ENCODE measurements around the gene SLC4A9.

The SLC4A9 gene

DNA sequence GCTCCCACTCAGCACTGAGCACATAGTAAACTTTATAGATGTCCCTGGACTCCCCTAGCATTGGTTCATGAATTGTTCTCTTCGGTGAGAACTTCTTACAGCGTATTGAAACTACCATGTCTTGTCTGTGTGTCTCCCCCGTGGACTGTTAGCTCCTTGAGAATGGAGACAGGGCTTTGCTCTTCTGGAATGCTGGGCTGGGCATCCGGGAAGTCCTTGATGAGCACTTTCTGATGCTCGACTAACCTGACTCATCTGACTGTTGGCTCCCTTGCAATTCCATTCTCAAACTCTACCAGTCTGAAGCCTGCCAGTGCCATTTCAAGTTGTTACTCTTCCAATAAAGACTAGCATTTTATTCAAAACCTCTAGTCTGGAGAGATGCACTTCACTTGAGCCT lies 42.1 kb upstream of the SLC4A9 start:
- DNase-seq, result no peak
- Histone ChIP-seq H3K4me1 (peaks cover 0 to 7% (median 6%) of the 10 kb centered on the region in 4 donors), H3K36me3 (no peaks in the 10 kb centered on the region), H3K4me3 (no peak overlapping the region), H3K9me3 (no peaks in the 10 kb centered on the region), H3K27ac (no peak overlapping the region), H3K27me3 (no peaks in the 10 kb centered on the region)
- TF ChIP-seq, protein P1, sequence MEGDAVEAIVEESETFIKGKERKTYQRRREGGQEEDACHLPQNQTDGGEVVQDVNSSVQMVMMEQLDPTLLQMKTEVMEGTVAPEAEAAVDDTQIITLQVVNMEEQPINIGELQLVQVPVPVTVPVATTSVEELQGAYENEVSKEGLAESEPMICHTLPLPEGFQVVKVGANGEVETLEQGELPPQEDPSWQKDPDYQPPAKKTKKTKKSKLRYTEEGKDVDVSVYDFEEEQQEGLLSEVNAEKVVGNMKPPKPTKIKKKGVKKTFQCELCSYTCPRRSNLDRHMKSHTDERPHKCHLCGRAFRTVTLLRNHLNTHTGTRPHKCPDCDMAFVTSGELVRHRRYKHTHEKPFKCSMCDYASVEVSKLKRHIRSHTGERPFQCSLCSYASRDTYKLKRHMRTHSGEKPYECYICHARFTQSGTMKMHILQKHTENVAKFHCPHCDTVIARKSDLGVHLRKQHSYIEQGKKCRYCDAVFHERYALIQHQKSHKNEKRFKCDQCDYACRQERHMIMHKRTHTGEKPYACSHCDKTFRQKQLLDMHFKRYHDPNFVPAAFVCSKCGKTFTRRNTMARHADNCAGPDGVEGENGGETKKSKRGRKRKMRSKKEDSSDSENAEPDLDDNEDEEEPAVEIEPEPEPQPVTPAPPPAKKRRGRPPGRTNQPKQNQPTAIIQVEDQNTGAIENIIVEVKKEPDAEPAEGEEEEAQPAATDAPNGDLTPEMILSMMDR (IDR thresholded peaks at IDR 0.05), result no peak
- intact Hi-C loops (cut with DNase I; ENCODE audit: low total_unique reads), result no loop called here

- no peaks in the 10 kb centered on the region for H3K36me3 ChIP-seq
- no peak for DNase-seq
- peaks cover 5 to 15% (median 14%) of the 10 kb centered on the region in 4 donors for H3K4me1 ChIP-seq
- no peaks in the 10 kb centered on the region for H3K9me3 ChIP-seq
- TF ChIP-seq, protein P1 (IDR thresholded peaks at IDR 0.05), result no peak
- no peak overlapping the region for H3K4me3 ChIP-seq
- H3K27me3 ChIP-seq, result no peaks in the 10 kb centered on the region
- intact Hi-C loops (cut with DNase I; ENCODE audit: low total_unique reads), result no loop called here
- no peak overlapping the region for H3K27ac ChIP-seq
Observed at GRCh38 chr5:140318792-140319191, 41.2 kb upstream of the SLC4A9 start.

- H3K27me3 ChIP-seq, result no peaks in the 10 kb centered on the region
- no peaks in the 10 kb centered on the region for H3K9me3 ChIP-seq
- H3K4me3 ChIP-seq, result no peak overlapping the region
- TF ChIP-seq, protein P1 (IDR thresholded peaks at IDR 0.05), result no peak
- intact Hi-C loops (cut with DNase I; ENCODE audit: low total_unique reads), result no loop called here
- H3K4me1 ChIP-seq, result peaks cover 5 to 26% (median 19%) of the 10 kb centered on the region in 4 donors
- H3K36me3 ChIP-seq, result no peaks in the 10 kb centered on the region
- H3K27ac ChIP-seq, result no peak overlapping the region
- DNase-seq, result no peak
Observed at GRCh38 chr5:140319833-140320232, 40.2 kb upstream of the SLC4A9 start.

DNA sequence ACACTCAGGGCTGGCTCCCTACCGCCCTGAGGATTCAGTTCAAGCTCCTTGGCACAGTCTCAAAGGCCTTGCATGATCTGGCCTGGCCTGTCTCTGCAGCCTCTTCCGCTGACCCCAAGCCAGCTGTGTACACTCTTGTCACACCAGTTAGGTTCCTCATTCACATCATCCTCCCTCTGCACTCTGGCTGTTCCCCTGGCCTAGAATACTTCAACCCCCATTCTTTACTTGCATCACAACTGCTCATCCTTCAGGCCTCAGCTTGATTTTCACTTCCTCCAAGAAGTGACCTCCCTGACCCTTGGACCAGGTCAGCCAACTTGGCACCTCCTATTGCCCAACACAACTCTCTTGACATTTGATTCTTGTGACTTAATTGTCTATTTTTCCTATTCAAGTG lies 38.2 kb upstream of the SLC4A9 start:
- Histone ChIP-seq H3K9me3 (no peaks in the 10 kb centered on the region), H3K4me1 (peaks cover 5 to 29% (median 19%) of the 10 kb centered on the region in 4 donors), H3K4me3 (no peak overlapping the region), H3K36me3 (no peaks in the 10 kb centered on the region), H3K27ac (no peak overlapping the region), H3K27me3 (no peaks in the 10 kb centered on the region)
- intact Hi-C loops (cut with DNase I; ENCODE audit: low total_unique reads), result no loop called here
- TF ChIP-seq, protein P1 (IDR thresholded peaks at IDR 0.05), result no peak
- peak; percentile 72 to 77 for DNase-seq

DNA sequence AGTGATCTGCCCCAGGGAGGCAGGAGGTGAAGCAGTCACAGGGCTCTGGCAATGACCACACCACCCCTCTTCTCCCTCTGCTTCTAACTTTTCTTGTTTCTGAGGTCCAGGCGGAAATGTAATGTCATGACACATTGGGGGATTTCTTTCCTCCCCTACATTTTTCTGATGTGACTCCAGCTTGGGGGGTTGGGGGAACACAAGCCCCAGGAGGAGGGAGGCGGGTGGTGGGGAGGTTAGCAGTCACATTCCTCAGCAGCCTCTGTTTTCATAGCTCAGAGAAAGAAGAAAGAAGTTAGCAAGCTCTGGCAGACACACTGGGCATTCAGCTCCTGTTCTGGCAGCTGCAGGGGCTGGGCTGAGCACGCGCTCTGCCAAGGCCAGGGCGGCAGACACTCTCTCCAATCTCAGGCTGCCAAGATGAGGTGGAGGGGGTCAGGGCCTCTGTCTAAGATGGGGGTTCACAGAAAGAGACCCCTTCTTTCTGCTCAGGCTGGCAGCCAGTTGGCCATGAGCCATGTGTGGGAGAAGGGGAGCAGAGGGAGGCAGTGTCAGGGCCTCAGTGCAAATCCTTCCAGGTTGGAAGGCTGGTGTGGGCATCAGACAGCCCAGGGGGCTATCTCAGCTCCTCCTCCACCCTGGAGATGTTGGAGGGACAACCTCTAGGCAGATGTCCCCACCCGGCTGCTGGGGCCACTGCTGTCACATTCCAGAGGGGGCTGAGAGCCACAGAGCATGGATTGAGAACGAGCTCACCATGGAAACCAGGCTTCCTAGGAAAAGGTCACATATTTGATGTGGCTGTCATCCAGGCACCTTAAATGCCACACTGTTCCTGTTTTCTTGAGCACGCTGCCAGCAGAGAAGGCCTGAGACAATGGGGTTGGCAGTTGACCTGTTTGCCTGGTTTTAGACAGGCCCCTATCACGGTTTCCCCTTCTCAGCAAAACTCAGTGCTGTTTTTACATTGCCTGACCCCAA lies 37.0 kb upstream of the SLC4A9 start:
- H3K4me1 ChIP-seq, result peaks cover 5 to 29% (median 19%) of the 10 kb centered on the region in 4 donors
- H3K36me3 ChIP-seq, result no peaks in the 10 kb centered on the region
- TF ChIP-seq, protein P1 (IDR thresholded peaks at IDR 0.05), result no peak
- H3K27ac ChIP-seq, result peak overlapping the region; percentile 72 to 73
- H3K9me3 ChIP-seq, result no peaks in the 10 kb centered on the region
- DNase-seq, result no peak
- intact Hi-C loops (cut with DNase I; ENCODE audit: low total_unique reads), result no loop called here
- H3K4me3 ChIP-seq, result no peak overlapping the region
- no peaks in the 10 kb centered on the region for H3K27me3 ChIP-seq
